Loucy (cell line): ENCODE measurements around the gene KRT8.

Experiments used
- EZH2phosphoT487 ChIP-seq: fragments of 200-600 bp; IDR thresholded peaks from 2 replicates; pipeline ENCODE4 v1.6.1; 2018; ENCODE audit warnings: antibody characterized with exemption, mild to moderate bottlenecking, moderate library complexity, borderline replicate concordance
- TF ChIP-seq, protein P1 (sequence below): fragments of 200-600 bp; sonication (generic); conservative IDR thresholded peaks from 2 replicates; pipeline ENCODE4 v1.5.1; 2014; ENCODE audit warnings: mild to moderate bottlenecking, antibody characterized with exemption, low read length

DNA sequence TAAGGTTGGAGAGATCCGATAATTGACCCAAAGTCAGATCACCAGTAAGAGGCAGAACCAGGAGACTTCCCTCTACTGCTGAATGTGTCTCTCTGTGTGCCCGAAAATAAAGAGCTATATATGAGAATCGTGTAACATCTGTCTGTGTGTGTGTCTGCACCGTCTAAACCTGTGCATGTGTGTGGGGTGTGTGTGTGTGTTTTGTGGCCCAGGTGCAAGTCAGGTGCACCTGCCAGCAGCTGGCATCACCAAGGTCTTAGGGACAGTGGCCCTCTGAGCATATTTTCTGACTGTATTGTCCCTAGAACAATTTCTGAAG, 31.4 kb downstream of the KRT8 start:
- TF ChIP-seq, protein P1, sequence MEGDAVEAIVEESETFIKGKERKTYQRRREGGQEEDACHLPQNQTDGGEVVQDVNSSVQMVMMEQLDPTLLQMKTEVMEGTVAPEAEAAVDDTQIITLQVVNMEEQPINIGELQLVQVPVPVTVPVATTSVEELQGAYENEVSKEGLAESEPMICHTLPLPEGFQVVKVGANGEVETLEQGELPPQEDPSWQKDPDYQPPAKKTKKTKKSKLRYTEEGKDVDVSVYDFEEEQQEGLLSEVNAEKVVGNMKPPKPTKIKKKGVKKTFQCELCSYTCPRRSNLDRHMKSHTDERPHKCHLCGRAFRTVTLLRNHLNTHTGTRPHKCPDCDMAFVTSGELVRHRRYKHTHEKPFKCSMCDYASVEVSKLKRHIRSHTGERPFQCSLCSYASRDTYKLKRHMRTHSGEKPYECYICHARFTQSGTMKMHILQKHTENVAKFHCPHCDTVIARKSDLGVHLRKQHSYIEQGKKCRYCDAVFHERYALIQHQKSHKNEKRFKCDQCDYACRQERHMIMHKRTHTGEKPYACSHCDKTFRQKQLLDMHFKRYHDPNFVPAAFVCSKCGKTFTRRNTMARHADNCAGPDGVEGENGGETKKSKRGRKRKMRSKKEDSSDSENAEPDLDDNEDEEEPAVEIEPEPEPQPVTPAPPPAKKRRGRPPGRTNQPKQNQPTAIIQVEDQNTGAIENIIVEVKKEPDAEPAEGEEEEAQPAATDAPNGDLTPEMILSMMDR, result no peak
- TF ChIP-seq EZH2phosphoT487, result no peak
